Stimulated activated CD8-positive, alpha-beta memory T cell treated with anti-CD3 and anti-CD28 coated beads, Interleukin-12 subunit alpha, Interleukin-12 subunit beta, amount 100 ng/mL, for 4 hours (primary cell): ENCODE measurements around the gene RALGAPA2.

Experiments
- DNase-seq: peaks from one replicate; pipeline ENCODE4 v3.0.0-alpha.2; 2020; ENCODE audit warnings: low read depth

RALGAPA2 gene

GRCh38 chr20:20465252-20465651, 247.2 kb downstream of the RALGAPA2 start:
- no peak for DNase-seq

GRCh38 chr20:20463933-20464374, 248.5 kb downstream of the RALGAPA2 start:
- DNase-seq: no peak

GRCh38 chr20:20462185-20462584, 250.3 kb downstream of the RALGAPA2 start:
- DNase-seq: no peak

GRCh38 chr20:20461551-20461950, 250.9 kb downstream of the RALGAPA2 start:
- DNase-seq: no peak

- DNase-seq: no peak
Observed at GRCh38 chr20:20459726-20460125, 252.7 kb downstream of the RALGAPA2 start.

- no peak for DNase-seq
Observed at GRCh38 chr20:20457392-20458126, 254.9 kb downstream of the RALGAPA2 start.

GRCh38 chr20:20456741-20457140, 255.7 kb downstream of the RALGAPA2 start:
- no peak for DNase-seq

- no peak for DNase-seq
Observed at GRCh38 chr20:20455926-20456325, 256.5 kb downstream of the RALGAPA2 start.

GRCh38 chr20:20454850-20455627, 257.4 kb downstream of the RALGAPA2 start:
- no peak for DNase-seq

- no peak for DNase-seq
Observed at GRCh38 chr20:20454367-20454766, 258.1 kb downstream of the RALGAPA2 start.

- peak; percentile 15 for DNase-seq
Observed at GRCh38 chr20:20452254-20452676, 260.2 kb downstream of the RALGAPA2 start.

- no peak for DNase-seq
Observed at GRCh38 chr20:20450521-20450920, 261.9 kb downstream of the RALGAPA2 start.

- DNase-seq: no peak
Observed at GRCh38 chr20:20448881-20449280, 263.6 kb downstream of the RALGAPA2 start.

GRCh38 chr20:20447196-20447595, 265.2 kb downstream of the RALGAPA2 start:
- no peak for DNase-seq

GRCh38 chr20:20446425-20447015, 265.9 kb downstream of the RALGAPA2 start:
- no peak for DNase-seq

- DNase-seq: no peak
Observed at GRCh38 chr20:20446001-20446400, 266.4 kb downstream of the RALGAPA2 start.

GRCh38 chr20:20443504-20443903, 268.9 kb downstream of the RALGAPA2 start:
- DNase-seq: no peak

GRCh38 chr20:20442466-20442865, 270.0 kb downstream of the RALGAPA2 start:
- no peak for DNase-seq

- DNase-seq: no peak
Observed at GRCh38 chr20:20440886-20441658, 271.4 kb downstream of the RALGAPA2 start.

- DNase-seq: no peak
Observed at GRCh38 chr20:20440481-20440880, 272.0 kb downstream of the RALGAPA2 start.

GRCh38 chr20:20439602-20440190, 272.7 kb downstream of the RALGAPA2 start:
- DNase-seq: no peak

- DNase-seq: no peak
Observed at GRCh38 chr20:20437314-20437713, 275.1 kb downstream of the RALGAPA2 start.
